Measurements from ENCODE around the gene TARBP1.

Gene TARBP1

DNA sequence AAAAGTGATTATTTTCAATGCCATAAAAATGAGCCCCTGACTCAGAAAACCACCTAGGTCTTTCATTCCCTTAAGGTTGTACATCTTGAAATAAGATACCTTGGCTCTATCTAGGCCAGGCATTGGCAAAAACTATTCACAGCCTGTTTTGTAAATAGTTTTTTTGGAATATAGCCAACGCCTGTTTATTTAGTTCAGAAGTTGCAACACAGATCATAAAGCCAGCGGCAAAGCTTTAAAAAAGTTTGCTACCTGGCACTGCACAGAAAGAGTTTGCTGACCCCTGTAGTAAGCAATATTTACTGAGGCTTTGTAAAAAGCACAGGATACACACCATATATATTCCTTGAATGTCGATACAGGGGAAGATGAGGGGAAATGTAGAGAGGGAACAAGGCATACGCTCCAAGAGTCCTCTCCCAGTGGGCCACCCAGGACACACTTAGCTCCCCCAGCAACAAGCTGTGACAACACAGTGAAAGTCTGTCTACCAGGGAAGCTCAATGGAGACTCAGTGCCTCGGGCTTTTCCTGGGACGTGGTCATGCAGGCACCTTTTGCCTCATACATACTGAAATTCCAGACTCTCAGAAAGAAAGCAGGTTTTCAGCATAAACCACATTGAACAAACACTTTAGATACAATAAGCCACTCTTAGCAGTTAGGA lies 20.5 kb downstream of the TARBP1 start:
- DNase-seq (ENCODE audit: low read depth), result no peak
- TF ChIP-seq CTCF (IDR thresholded peaks at IDR 0.05; ENCODE audit: low read length, missing control alignments), result no peak
- no peak overlapping the region for H3K4me3 ChIP-seq (replicated peaks; ENCODE audit: low read depth, low read length)

DNA sequence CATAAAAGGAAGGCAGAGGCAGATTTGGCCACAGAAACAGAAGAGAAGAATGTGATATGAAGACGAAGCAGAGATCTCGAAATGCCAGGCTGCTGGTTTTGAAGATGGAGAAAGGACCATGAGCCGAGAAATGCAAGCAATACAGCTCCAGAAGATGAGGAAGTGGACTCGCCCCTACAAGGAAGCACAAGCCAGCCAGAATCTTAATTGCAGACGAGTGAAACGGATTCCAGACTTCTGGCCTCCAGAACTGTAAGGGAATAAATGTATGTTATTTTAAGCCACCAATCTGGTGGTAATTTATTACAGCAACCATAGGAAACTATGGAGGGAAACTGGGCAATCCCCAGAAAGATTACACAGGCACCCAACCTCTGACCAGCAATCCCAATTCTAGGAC lies 24.1 kb downstream of the TARBP1 start:
- no peak for DNase-seq (ENCODE audit: low read depth)
- no peak overlapping the region for H3K4me3 ChIP-seq (replicated peaks; ENCODE audit: low read depth, low read length)

DNA sequence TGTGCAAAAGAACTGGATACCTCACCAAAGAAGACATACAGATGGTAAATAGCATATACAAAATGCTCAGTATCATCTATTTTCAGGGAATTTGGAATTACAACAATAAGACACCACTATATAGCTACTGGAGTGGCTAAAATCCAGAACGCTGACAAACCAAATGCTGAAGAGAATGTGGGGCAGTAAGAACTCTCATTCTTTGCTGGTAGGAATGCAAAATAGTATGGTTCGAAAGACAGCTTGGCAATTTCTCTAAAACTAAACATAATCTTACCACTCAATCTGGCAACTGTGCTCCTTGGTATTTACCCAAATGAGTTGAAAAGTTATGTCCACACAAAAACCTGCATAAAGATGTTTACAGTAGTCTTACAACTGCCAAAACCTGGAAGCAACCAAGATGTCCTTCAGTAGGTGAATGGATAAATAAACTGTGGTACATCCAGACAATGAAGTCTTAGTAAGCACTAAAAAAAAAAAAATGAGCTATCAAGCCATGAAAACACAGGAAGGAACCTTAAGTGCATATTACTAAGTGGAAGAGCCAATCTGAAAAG lies 26.5 kb downstream of the TARBP1 start:
- H3K4me3 ChIP-seq (replicated peaks; ENCODE audit: low read depth, low read length), result no peak overlapping the region
- DNase-seq (ENCODE audit: low read depth), result no peak
- no peak for TF ChIP-seq CTCF (IDR thresholded peaks at IDR 0.05; ENCODE audit: low read length, missing control alignments)

More for the DNA sequence above, 24.1 kb downstream of the TARBP1 start:
- TF ChIP-seq CTCF (IDR thresholded peaks at IDR 0.05; ENCODE audit: low read length, missing control alignments), result no peak

DNA sequence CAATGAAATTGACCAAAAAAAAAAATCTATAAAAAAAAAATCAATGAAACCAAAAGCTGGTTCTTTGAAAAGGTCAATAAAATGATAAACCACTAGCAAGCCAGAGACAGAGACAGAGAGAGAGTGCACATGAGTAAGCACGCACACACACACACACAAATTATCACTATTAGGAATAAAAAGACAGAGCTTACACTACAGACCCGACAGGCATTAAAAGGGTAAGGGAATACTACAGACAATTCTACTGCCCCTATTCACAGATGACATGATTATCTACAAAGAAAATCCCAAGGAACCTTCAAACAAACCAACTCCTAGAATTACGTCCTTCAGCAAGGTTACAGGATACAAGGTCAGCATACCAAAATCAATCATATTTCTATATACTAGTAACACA lies 38.6 kb downstream of the TARBP1 start:
- no peak for DNase-seq (ENCODE audit: low read depth)
- H3K4me3 ChIP-seq (replicated peaks; ENCODE audit: low read depth, low read length), result no peak overlapping the region
- TF ChIP-seq CTCF (IDR thresholded peaks at IDR 0.05; ENCODE audit: low read length, missing control alignments), result no peak

GRCh38 chr1:234438579-234438978 lies 40.4 kb downstream of the TARBP1 start:
- DNase-seq (ENCODE audit: low read depth), result no peak
- no peak overlapping the region for H3K4me3 ChIP-seq (replicated peaks; ENCODE audit: low read depth, low read length)
- no peak for TF ChIP-seq CTCF (IDR thresholded peaks at IDR 0.05; ENCODE audit: low read length, missing control alignments)

DNA sequence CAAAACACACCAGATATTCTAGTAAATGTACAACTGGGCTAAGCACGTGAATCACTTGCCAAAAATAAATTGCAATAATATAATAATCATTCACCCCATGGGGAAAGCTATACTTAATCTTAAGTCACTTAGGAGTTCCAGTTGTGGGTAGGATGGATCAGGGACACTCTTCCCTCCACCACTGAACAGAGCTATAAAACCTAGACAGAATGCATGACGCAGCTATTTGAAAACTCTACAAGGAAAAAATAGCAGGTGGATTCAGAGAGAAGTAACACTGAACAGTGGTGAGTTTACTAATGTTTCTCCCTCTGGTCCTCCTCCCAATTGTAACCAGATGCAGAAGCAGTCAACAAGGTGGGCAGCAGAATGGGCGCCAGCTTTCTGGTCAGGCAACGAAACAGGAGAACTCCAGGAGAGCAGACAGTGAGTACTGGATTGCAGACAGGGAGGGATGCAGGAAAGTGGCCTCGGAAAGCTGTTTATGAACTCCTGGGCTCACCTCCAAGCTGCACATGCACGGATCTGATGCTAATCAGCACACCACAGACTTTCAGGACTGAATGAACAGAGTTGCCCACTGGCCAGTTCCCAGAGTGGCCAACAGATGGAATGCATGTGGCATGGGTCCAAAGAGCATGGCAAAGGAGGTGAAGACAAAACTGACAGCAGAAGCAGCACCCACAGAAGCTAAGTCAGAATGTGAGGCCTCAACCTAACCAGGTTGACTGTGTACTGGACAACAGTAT lies 41.4 kb downstream of the TARBP1 start:
- TF ChIP-seq CTCF (IDR thresholded peaks at IDR 0.05; ENCODE audit: low read length, missing control alignments), result no peak
- peak; percentile 16 for DNase-seq (ENCODE audit: low read depth)
- no peak overlapping the region for H3K4me3 ChIP-seq (replicated peaks; ENCODE audit: low read depth, low read length)

Data from fibroblast of pulmonary artery (primary cell).